Upper lobe of left lung (tissue), 4 donors: ENCODE data around the gene ARAP3.

Source experiments
- POLR2A ChIP-seq, 4 donors: fragments of 450-650 bp; IDR thresholded peaks; one replicate each; pipeline ENCODE4 v1.5.1; 2016 to 2017; ENCODE audit warnings: antibody characterized with exemption in 4 of 4, mild to moderate bottlenecking in 2 of 4
- POLR2AphosphoS5 ChIP-seq, 2 donors: sonication (generic); formaldehyde crosslinking; IDR thresholded peaks; one replicate each; pipeline ENCODE4 v1.5.1; 2017; ENCODE audit warnings: antibody characterized with exemption in 2 of 2
- TF ChIP-seq, protein P1 (sequence below), 6 experiments: fragments of 450-650 bp in 4 of 6; fragments of 200-600 bp in 2 of 6; sonication (generic) in 2 of 6; IDR thresholded peaks; one replicate each; pipeline ENCODE4 v1.5.1; 2016 to 2019; ENCODE audit warnings: antibody characterized with exemption in 6 of 6

GRCh38 chr5:141674747-141675146 lies 7.3 kb downstream of the ARAP3 start:
- TF ChIP-seq, protein P1, sequence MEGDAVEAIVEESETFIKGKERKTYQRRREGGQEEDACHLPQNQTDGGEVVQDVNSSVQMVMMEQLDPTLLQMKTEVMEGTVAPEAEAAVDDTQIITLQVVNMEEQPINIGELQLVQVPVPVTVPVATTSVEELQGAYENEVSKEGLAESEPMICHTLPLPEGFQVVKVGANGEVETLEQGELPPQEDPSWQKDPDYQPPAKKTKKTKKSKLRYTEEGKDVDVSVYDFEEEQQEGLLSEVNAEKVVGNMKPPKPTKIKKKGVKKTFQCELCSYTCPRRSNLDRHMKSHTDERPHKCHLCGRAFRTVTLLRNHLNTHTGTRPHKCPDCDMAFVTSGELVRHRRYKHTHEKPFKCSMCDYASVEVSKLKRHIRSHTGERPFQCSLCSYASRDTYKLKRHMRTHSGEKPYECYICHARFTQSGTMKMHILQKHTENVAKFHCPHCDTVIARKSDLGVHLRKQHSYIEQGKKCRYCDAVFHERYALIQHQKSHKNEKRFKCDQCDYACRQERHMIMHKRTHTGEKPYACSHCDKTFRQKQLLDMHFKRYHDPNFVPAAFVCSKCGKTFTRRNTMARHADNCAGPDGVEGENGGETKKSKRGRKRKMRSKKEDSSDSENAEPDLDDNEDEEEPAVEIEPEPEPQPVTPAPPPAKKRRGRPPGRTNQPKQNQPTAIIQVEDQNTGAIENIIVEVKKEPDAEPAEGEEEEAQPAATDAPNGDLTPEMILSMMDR (IDR thresholded peaks at IDR 0.05), result no peak
- TF ChIP-seq POLR2A (IDR thresholded peaks at IDR 0.05), result no peak
- TF ChIP-seq POLR2AphosphoS5 (IDR thresholded peaks at IDR 0.05), result no peak
